OCI-LY7 (cell line): ENCODE data around the gene CXCL12. TPM values are rescaled to one million over a fixed set of nuclear protein-coding genes. Genes with fewer than 3 reads are reported as not detected.

ENCODE experiments used
- BruUV-seq: library from RNA; stranded (reverse); fragments of 400-500 nt; replicated peaks from 2 replicates; lab custom pipeline; 2021; lab: Mats Ljungman, UMichigan
- CTCF ChIA-PET: fragments of 300-600 bp; sonication (Branson Sonifier 250); formaldehyde crosslinking; loops from one replicate; lab custom pipeline; 2022; ENCODE audit warnings: antibody characterized with exemption; ENCODE audit not compliant: unreplicated experiment; lab: Charles Lee
- POLR2A ChIA-PET: fragments of 300-600 bp; sonication (Branson Sonifier 250); formaldehyde crosslinking; loops from one replicate; lab custom pipeline; 2022; ENCODE audit warnings: antibody characterized with exemption; lab: Charles Lee
- DNase-seq: peaks from one replicate; pipeline ENCODE4 v3.0.0-alpha.2; 2015; ENCODE audit warnings: low spot score
- H2AFZ ChIP-seq: fragments of 200-600 bp; sonication (generic), shearing (Covaris generic); 2 replicates; pipeline ENCODE4 v1.6.1; 2014; ENCODE audit warnings: mild to moderate bottlenecking, antibody characterized with exemption, low read length, moderate library complexity
- H3K27ac ChIP-seq: fragments of 200-600 bp; sonication (generic); 2 replicates; pipeline ENCODE4 v1.5.1; 2014; ENCODE audit warnings: mixed run types, low read depth, mild to moderate bottlenecking, moderate library complexity, low read length, inconsistent platforms; ENCODE audit not compliant: poor library complexity, severe bottlenecking
- H3K36me3 ChIP-seq: fragments of 200-600 bp; sonication (generic); 2 replicates; pipeline ENCODE4 v1.6.1; 2014; ENCODE audit warnings: mild to moderate bottlenecking, antibody characterized with exemption, low read length, moderate library complexity, mixed read lengths; ENCODE audit not compliant: insufficient read depth
- H3K4me1 ChIP-seq: fragments of 200-600 bp; sonication (generic); 2 replicates; pipeline ENCODE4 v1.5.1; 2014; ENCODE audit warnings: mild to moderate bottlenecking, low read length; ENCODE audit not compliant: insufficient read depth, poor library complexity, severe bottlenecking
- H3K4me2 ChIP-seq: fragments of 200-600 bp; sonication (generic); 2 replicates; pipeline ENCODE4 v1.6.1; 2014; ENCODE audit warnings: mild to moderate bottlenecking, low read length
- H3K4me3 ChIP-seq: fragments of 200-600 bp; sonication (generic); 2 replicates; pipeline ENCODE4 v1.5.1; 2014; ENCODE audit warnings: mild to moderate bottlenecking, low read depth, low read length; ENCODE audit not compliant: poor library complexity, severe bottlenecking
- H3K79me2 ChIP-seq: fragments of 200-600 bp; sonication (generic); 2 replicates; pipeline ENCODE4 v1.6.1; 2016; ENCODE audit warnings: low read depth, mild to moderate bottlenecking, low read length, moderate library complexity, mixed read lengths; ENCODE audit not compliant: insufficient read depth
- H3K9me2 ChIP-seq: fragments of 200-600 bp; sonication (generic); 2 replicates; pipeline ENCODE4 v1.6.1; 2016; ENCODE audit warnings: mild to moderate bottlenecking, low read length, mixed read lengths; ENCODE audit not compliant: insufficient read depth
- H3K9me3 ChIP-seq: fragments of 200-600 bp; sonication (generic); 2 replicates; pipeline ENCODE4 v1.6.1; 2014; ENCODE audit warnings: mild to moderate bottlenecking, mixed run types, low read length, mixed read lengths
- H4K20me1 ChIP-seq: fragments of 200-600 bp; sonication (generic); 2 replicates; pipeline ENCODE4 v1.6.1; 2014; ENCODE audit warnings: mild to moderate bottlenecking, antibody characterized with exemption, low read length, moderate library complexity, mixed read lengths; ENCODE audit not compliant: insufficient read depth
- CTCF ChIP-seq: fragments of 200-600 bp; sonication (generic); conservative IDR thresholded peaks from 2 replicates; pipeline ENCODE4 v1.5.1; 2014; ENCODE audit warnings: mild to moderate bottlenecking, antibody characterized with exemption, low read length, moderate library complexity, mixed read lengths
- EZH2phosphoT487 ChIP-seq: fragments of 200-600 bp; sonication (generic); IDR thresholded peaks from 2 replicates; pipeline ENCODE4 v1.6.1; 2018; ENCODE audit warnings: low read depth, borderline replicate concordance, mild to moderate bottlenecking, mixed run types, antibody characterized with exemption, low read length, moderate library complexity, mixed read lengths
- intact Hi-C: fragments of 100-400 bp; cut with micrococcal nuclease; formaldehyde crosslinking; loops from one replicate; pipeline ENCODE4 v1.10.0; 2022; ENCODE audit not compliant: unreplicated experiment
- total RNA-seq, 2 experiments: library from RNA; depleted of rRNA in 1 of 2; stranded (reverse); fragments of >200 nt in 1 of 2; shearing (Covaris generic) in 1 of 2; gene quantifications; 2 replicates each; pipeline ENCODE4 v1.2.3, GENCODE V29; 2014 to 2022

CXCL12 gene
- total RNA-seq, 2 experiments from 2014 or later: not detected

GRCh38 chr10:44395902-44396670, 11.2 kb upstream of the CXCL12 start:
- intact Hi-C loops: no loop called here
- no peaks in the 10 kb centered on the region for H3K9me3 ChIP-seq

GRCh38 chr10:44395396-44395795, 10.5 kb upstream of the CXCL12 start:
- POLR2A ChIA-PET: no interaction called here
- no peaks in the 10 kb centered on the region for H3K79me2 ChIP-seq
- H3K9me2 ChIP-seq: no peaks in the 10 kb centered on the region
- H3K9me3 ChIP-seq: no peaks in the 10 kb centered on the region
- no peaks in the 10 kb centered on the region for H3K36me3 ChIP-seq
- CTCF ChIA-PET: no interaction called here
- no peak overlapping the region for H3K27ac ChIP-seq
- no peak overlapping the region for H2AFZ ChIP-seq
- no TSS peak for BruUV-seq
- no peak for DNase-seq
- TF ChIP-seq EZH2phosphoT487: no peak
- no peak for TF ChIP-seq CTCF
- H3K4me3 ChIP-seq: no peak overlapping the region
- H4K20me1 ChIP-seq: no peaks in the 10 kb centered on the region
- no peaks in the 10 kb centered on the region for H3K4me1 ChIP-seq
- no peak overlapping the region for H3K4me2 ChIP-seq
- intact Hi-C loops: no loop called here

More at GRCh38 chr10:44395902-44396670, 11.2 kb upstream of the CXCL12 start:
- H3K9me2 ChIP-seq: no peaks in the 10 kb centered on the region
- H3K4me2 ChIP-seq: no peak overlapping the region
- no peaks in the 10 kb centered on the region for H3K79me2 ChIP-seq
- H2AFZ ChIP-seq: no peak overlapping the region
- DNase-seq: no peak
- TF ChIP-seq CTCF (no peak), EZH2phosphoT487 (no peak)
- H3K36me3 ChIP-seq: no peaks in the 10 kb centered on the region
- BruUV-seq: no TSS peak
- no peak overlapping the region for H3K27ac ChIP-seq
- ChIA-PET CTCF (no interaction called here), POLR2A (no interaction called here)
- no peaks in the 10 kb centered on the region for H4K20me1 ChIP-seq
- no peak overlapping the region for H3K4me3 ChIP-seq
- H3K4me1 ChIP-seq: no peaks in the 10 kb centered on the region

- no peaks in the 10 kb centered on the region for H3K36me3 ChIP-seq
- no peak overlapping the region for H3K4me2 ChIP-seq
- no peak overlapping the region for H2AFZ ChIP-seq
- no peak for TF ChIP-seq CTCF
- TF ChIP-seq EZH2phosphoT487: no peak
- no peaks in the 10 kb centered on the region for H3K9me3 ChIP-seq
- no peaks in the 10 kb centered on the region for H4K20me1 ChIP-seq
- ChIA-PET POLR2A (no interaction called here), CTCF (no interaction called here)
- H3K27ac ChIP-seq: no peak overlapping the region
- intact Hi-C loops: no loop called here
- H3K9me2 ChIP-seq: no peaks in the 10 kb centered on the region
- DNase-seq: no peak
- H3K4me3 ChIP-seq: no peak overlapping the region
- H3K4me1 ChIP-seq: no peaks in the 10 kb centered on the region
- BruUV-seq: no TSS peak
- H3K79me2 ChIP-seq: no peaks in the 10 kb centered on the region
Observed at GRCh38 chr10:44394696-44395381, 9.9 kb upstream of the CXCL12 start.
